ENCODE measurements around the gene CFAP54.
A peak's percentile ranks its signal among the peaks of the same experiment; 100 is the strongest.

Gene CFAP54

DNA sequence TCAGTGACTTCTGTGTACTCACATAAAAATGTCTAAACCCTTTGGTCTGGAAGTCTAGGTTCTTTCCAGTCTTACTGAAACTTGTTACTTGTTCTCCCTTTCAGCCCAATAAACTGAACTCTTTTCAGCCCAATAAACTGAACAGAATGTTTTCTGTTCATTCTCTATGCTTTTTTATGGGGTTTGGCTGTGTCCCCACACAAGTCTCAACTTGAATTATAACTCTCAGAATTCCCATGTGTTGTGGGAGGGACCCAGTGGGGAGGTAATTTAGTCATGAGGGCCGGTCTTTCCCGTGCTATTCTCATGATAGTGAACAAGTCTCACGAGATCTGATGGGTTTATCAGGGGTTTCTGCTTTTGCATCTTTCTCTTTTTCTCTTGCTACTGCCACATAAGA, 402.7 kb downstream of the CFAP54 start:
- peak; percentile 32 for DNase-seq (ENCODE audit: low read depth)

DNA sequence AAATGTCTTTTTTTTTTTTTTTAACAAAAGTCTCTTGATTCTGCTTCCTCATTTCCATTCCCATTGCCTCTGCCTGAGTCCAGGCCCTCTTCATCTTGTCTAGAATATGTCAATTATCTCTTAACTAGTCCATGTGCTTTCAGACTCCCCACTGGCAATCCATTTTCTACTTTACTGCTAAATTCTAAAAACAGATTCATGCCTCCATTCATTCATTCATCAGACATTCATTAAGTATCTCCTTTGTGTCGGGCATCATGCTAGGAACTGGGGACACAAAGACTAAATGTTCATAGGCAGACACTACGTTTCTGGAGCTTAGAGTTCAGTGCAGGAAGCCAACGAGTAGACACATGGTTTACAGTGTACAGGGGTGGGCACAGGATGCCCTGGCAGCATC, 408.0 kb downstream of the CFAP54 start:
- no peak for DNase-seq (ENCODE audit: low read depth)

DNA sequence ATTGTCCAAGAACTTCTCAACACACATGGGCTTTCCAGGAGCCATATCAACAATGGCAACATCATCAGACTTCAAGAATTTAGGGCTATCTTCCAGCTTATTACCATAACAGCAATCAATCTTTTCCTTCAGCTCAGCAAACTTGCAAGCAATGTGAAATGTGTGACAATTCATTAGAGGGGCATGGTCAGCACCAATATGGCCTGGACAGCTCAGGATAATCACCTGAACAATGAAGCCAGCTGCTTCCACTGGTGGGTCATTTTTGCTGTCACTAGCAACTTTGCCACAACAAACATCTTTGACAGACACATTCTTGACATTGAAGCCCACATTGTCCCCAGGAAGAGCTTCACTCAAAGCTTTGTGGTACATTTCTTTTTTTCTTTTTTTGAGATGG, 411.8 kb downstream of the CFAP54 start:
- DNase-seq (ENCODE audit: low read depth) = no peak

DNA sequence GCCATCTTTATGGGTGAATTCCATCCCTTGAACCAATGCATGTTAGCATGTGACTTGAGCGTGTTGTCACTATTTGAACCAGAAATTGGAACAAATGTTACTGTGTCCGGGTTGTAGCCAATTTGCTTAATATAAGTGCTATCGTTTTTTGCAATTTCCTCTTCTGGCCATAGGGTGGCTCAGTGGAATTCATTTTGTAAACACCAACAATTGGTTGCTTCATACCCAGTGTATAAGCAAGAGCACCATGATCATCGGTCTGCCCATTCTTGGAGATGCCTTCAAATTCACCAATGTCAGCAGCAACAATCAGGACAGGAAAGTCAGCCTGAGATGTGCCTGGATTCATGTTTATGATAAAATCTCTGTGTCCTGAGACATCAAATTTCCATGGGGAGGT, 412.7 kb downstream of the CFAP54 start:
- DNase-seq (ENCODE audit: low read depth) = no peak

DNA sequence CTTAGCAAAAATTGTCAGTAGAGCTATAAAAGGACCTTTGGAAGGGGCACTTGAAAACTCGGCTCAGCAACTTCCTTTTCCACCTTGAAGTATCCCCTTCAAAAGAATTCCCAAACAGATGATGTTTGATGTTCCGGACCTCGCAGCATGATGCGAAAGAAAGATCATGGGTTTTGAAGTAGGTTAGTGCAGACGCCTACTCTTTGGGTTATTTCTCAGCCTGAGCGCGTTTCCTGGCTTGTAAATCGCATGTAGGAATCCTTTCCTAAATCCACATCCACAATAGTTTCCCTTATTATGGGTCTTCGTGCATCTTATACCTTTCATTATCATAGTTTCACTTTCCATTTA, 417.1 kb downstream of the CFAP54 start:
- DNase-seq (ENCODE audit: low read depth) = no peak

DNA sequence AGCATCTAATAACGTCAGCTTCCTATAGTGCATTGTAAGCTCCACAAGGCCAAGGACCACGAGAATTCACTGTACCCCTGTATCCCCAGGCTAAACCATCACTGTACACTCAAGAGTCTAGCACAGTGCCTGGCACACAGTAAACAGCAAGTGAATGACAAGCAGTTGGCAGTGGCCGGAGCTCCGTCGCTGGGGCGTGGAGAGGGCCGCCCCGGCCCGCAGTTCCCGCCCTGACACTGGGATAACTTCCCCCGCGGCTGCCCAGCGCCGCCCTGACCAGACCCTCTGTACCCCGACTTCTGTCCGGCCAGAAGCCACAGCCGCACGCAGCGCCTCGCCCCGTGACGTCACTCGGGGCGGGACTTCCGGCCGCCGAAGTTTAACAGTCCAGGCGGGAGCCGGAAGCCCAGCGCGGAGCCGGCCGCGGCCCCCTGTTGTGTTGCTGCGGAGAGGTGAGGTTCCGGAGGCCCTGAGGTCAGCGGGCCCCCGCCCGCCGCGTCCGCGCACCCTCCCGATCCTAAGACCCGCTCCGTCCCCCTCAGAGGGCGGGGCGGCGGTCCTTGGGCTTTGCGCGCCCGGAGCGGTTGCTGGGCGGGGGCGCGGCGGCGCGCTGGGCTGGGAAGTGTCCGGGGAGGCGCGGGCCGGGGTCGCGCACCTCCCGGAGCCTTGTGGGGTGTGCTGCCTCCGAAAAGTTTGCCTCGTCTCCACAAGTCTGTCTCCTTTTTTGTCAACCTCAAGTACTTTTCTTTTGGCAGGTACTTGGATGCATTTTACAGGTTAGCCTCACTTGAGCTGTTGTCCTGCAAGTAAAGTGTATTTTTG, 417.7 kb downstream of the CFAP54 start, which contains the start of gene NEDD1:
NEDD1 (plus strand) TSS at position 409 of the 822 bp plus-strand sequence. CDS start 2,503 bp downstream, outside the sequence.
- DNase-seq (ENCODE audit: low read depth) = peak; percentile 83

DNA sequence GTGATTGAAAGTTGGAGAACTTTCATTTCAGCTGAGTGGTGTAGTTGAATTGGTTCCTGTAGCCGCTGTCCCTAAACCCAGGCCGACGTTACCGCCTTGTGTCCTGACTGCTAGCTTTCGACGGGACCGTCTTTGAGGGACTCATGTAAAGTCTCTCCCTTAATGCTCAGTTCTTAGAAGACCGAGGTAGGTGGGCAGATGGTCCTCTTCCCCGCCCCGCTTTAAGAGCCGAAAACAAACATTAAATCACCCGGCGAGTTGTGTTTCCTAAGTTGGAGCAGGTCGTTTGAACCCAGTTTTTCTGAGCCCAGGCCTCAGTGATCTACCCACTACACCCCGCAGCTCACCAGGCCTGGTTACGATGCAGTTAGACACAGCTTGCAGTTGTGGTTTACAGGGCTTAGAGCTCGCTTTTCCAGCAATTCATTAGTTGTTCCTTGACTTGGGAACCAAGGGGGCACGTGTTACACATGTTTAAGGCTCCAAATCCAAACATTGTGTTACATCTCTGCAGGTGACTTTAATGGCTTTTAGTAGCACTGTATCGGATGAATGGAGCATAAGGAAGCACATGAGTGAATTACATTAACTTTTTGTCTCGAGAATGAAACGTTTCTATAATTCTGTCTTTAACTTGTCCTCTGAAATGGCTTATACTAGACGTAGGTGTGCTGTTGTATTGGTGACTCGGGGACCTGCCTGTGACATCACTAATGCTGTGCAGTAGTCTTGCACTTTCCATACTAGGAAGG, 418.5 kb downstream of the CFAP54 start:
- DNase-seq (ENCODE audit: low read depth) = peak; percentile 50

DNA sequence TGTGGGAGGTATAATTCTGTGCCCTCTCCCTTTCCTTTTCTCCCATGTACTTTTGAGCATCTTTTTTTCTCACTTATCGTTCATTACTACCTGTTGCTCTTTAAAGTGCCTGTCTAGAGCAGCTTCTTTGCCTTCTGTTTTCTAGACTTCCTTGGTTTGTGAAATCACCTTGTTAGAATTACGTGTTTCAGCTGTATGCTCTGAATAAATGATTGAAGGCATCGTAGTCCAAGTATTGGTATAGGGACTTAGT, 419.0 kb downstream of the CFAP54 start:
- DNase-seq (ENCODE audit: low read depth) = no peak

DNA sequence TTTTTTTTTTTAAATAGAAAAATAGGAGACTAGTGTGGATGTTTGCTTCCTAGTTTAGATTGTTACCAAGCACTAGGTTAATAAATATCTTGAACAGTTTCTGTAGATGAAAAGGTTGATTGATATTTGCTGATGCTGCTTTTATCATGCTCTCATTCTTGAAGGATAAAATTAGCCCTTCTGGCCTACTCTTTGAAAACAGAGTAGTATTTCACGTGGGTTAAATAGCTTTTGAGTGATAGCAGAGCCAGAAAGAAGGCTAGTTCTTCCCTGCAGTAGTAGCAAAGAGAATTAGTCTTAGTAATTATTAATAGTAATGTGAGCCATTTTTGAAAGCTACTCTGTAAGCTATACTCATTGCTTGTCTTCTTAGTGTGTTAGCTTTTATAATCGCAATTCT, 422.9 kb downstream of the CFAP54 start:
- no peak for DNase-seq (ENCODE audit: low read depth)

DNA sequence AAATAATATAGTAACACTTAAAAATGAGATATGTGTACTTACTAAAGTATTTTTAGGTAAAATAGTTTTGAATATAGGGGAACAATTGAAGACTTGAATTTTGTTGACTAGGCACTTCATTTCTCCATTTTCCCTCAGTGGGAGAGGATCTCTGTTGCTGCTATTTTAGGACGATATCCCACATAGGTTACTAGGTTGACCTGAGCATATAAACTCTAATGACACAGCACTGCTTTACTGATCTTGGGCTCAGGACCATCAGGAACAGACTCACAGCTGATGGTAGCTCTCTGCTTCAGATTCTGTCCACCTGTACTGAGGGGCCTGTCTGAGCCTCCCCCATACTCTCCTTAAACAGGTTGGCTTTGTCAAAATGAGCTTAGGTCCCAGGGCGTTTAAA, 423.6 kb downstream of the CFAP54 start:
- no peak for DNase-seq (ENCODE audit: low read depth)

DNA sequence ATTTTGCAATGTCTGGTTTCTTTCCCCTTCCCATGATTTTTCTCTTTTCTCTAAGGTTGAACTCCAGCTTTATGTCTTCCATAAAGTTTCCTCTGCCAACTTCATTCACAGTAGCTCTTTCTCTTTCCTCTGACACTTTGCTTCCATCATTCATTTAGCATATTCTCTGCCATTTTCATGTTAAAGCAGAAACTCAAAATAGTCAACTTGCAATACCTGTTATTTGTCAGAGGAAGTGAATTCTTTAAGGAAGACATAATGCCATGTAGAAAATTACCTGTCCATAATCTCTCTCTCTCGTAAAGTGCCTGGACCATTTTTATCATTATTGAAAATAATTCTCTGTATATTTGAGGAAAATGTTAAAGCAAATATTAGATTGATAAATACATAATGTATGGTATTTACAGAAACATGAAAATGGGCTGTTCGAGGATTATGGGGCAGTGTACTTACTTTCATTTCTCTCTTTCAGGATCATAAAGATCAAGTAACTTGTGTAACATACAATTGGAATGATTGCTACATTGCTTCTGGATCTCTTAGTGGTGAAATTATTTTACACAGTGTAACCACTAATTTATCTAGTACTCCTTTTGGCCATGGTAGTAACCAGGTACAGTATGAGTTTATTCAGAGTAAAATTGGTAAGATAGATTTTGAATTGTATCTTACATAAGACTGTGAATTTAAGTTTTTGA, 430.3 kb downstream of the CFAP54 start:
- DNase-seq (ENCODE audit: low read depth) = no peak

Measured in EH (cell line).